GM12801 (cell line): Measurements from ENCODE around the gene PHC2.

Experiments used
- TF ChIP-seq, protein P1 (sequence below): IDR thresholded peaks from one replicate; pipeline ENCODE4 v1.5.1; 2011; ENCODE audit warnings: control low read depth; ENCODE audit not compliant: insufficient read length; ENCODE audit errors: extremely low read depth

PHC2 gene

DNA sequence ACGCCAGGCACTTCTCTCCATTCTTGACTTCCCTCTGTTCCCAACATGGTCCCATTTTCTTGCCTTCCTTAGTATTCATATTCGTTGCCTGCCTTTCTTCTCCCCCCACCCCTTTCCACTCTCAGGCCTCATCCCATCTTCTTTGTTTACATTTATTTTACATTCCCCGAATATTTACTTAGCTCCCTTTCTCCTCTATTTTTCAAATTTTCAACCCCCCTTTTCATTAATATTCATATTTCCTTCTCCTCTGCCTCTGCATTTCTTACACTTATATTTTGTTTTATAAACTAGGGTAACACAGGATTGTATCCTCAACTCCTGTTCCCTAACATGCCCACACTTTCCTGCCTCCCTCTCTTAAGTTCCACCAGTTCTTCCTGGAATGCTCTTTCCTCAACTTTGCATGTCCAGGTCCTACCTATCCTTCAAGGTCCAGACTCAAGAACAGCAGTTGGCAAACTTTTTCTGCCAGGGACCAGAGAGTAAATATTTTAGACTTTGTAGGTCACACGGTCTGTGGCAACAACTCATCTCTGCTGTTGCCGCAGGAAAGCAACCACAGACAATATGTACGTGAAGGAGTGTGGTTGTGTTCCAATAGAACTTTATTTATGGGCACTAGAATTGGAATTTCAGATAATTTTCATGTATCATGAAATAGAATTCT lies 80.1 kb downstream of the PHC2 start:
- TF ChIP-seq, protein P1, sequence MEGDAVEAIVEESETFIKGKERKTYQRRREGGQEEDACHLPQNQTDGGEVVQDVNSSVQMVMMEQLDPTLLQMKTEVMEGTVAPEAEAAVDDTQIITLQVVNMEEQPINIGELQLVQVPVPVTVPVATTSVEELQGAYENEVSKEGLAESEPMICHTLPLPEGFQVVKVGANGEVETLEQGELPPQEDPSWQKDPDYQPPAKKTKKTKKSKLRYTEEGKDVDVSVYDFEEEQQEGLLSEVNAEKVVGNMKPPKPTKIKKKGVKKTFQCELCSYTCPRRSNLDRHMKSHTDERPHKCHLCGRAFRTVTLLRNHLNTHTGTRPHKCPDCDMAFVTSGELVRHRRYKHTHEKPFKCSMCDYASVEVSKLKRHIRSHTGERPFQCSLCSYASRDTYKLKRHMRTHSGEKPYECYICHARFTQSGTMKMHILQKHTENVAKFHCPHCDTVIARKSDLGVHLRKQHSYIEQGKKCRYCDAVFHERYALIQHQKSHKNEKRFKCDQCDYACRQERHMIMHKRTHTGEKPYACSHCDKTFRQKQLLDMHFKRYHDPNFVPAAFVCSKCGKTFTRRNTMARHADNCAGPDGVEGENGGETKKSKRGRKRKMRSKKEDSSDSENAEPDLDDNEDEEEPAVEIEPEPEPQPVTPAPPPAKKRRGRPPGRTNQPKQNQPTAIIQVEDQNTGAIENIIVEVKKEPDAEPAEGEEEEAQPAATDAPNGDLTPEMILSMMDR: no peak

DNA sequence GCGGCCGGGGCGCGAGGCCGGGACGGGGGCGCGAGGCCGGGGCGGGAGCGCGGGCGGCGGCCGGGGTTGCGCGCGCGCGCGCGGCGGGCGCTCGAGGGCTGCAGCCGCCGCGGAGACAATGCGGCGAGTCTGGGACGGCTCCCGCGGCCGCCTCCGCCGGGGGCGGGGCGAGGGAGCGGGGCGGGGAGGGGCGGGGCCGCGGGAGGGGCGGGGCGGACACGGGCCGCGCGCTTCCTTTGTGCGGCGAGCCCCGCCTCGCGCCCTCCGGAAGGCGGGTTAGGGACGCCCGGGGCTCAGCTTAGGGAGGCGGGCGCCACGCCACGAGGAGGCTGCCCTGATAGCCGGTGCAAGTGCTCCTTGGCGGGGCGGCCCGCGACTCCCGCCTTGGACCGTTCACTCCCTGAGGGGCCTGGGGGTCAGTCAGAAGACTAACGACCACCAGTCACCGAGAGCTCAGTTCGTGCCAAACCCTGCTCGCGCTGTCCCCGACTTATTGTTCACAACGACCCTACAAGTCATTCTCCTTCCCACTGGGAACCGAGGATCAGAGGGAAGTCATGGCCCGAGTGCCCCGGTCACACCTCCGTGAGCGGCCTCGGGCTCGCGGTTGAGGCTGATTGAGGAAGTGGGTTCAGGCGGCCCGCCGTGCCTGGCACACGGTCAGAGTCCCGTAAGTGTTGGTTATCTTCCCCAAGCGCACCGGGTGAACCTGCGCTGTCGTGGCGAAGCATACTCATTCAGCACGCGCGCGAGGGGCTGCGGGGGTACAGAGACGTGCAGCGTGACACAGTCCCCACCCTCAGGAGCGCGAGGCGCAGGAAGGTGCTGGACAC lies 80.9 kb downstream of the PHC2 start:
- TF ChIP-seq, protein P1: no peak

DNA sequence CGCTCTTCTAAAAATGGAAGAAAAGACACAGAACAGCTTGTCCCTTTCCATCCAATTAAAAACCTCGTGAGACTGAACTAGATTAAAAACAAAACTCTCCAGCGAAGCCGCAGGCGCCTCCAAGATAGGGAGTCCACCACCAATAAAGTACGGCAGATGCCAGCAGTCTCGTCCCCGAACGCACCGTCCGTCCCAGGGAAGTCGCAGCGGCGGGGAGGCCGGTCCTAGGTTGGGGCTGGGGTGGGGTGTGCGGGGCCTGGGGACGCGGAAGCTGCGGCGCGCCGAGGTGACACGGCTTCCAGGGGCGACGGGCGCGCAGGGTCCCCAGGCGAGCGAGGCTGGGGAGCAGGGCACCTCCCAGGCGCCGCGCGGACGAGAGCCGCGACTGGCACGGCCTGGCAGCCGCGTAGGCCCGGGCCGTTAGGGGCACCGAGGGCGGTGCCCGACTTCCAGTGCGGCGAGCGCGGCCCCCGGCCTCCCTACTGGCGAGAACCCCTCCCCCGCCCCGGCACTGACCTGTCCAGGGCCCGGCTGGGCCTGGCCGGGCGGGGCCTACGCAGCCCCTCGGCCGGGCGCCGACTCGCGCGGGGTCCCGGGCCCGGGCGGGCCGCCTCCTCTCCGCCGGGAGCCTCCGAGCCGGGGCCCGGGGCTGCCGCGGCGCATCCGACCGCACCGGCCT lies 81.7 kb downstream of the PHC2 start:
- TF ChIP-seq, protein P1: no peak

DNA sequence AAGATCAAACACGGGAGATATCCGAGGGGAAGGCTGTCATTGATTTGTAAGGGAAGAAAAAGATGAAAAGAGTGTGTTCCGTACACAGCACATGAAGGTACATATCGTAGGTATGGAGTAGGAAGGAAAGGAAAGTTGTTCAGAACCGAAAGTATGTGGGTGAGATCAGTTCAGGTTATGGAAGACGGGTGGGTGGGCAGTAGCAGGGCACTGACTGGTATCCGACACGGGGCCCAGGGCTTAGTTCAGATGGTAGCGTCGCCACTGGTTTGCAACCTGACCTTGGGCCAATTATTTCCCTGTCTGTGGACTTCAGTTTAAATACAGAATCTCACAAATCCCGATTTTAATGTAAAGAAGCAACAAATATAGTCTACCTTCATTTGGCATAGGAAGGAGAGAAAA lies 82.2 kb downstream of the PHC2 start:
- TF ChIP-seq, protein P1: no peak

DNA sequence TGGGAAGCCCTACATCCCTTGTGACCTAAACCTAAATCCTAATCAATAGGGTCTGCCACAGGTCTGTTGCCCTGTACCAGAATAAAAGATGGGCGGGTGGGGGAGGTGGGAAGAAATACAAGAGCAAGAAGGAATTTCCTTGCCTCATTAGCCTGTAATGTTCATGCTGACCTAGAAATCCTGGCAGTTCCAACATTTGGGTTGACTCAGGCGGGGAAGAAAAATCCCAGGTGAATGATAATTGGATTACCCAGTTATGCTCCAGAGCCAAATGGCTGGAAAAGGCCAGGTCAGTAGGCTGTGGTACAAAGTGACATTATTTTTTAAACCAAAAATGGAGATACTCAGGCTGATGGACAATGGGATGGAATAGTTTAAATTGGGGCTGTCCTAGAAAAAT lies 82.7 kb downstream of the PHC2 start:
- TF ChIP-seq, protein P1: no peak

DNA sequence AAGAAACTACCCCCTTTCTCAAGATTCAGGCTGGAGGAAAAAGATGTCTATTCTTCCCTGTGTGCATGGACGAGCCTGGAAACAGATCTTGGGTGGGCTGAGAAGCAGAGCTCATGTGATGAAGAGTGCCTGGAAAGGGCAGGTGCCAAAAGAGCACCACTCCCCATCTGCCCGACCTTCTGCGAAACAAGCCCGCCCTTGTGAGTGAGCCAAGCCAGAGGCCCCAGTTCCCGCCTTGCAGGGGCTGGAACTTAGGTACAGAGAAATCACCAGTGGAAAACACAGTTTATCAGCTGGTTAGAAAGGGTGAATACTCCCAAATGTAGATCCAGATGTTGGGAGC lies 83.3 kb downstream of the PHC2 start:
- TF ChIP-seq, protein P1: no peak

DNA sequence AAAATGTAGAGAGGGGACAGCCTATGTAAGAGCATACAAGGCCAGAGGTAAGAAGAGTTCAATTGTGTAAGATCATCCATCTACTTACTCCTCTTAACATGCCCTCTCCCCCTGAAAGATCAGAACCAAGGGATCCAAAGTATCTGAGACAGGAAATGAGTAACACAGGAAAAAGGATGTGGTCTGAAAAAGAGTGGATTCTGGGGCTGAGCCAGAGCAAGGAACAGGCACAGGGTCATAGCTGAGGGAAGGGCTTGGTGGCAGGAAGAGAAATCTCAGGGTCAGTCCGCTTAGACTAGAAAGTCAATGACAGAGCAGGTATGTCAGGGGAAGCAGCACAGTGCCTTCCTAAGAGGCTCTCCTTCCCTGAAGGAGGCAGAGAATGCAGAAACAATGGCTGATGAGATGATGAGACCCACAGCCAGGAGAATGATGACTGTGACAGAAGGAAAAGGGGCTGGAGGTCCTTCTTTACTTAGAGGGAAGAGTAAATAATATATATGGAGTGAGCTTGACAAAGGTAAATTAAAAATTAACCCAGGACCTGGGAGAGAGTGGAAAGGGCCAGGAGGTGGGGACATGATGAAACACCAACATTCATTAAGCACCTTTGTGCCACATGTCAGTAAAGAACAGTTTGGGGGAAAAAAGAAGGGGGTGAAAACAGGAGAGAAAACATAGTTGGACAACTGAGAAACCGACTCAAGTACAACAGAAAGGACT lies 83.8 kb downstream of the PHC2 start:
- TF ChIP-seq, protein P1: no peak
